CD4-positive, alpha-beta T cell treated with Interleukin-17A for 1 hour (primary cell): ENCODE measurements around the gene CALHM2.
"Not testable (repeated sequence)": the region's sequence is repeated elsewhere in the genome, so short reads cannot be mapped to it uniquely, and the experiment has no call there.

Experiments
- DNase-seq: peaks from one replicate; pipeline ENCODE4 v3.0.0-alpha.2; 2020

CALHM2 gene

GRCh38 chr10:103449208-103450144 lies 2.7 kb downstream of the CALHM2 start:
- no peak for DNase-seq

- DNase-seq, result no peak
These were observed 3.4 kb downstream of the CALHM2 start for GRCh38 chr10:103448746-103449145.

- DNase-seq, result no peak
These were observed 5.0 kb downstream of the CALHM2 start for GRCh38 chr10:103447187-103447586.

GRCh38 chr10:103445767-103446567 lies 6.2 kb downstream of the CALHM2 start:
- DNase-seq, result no peak

GRCh38 chr10:103445366-103445765 lies 6.8 kb downstream of the CALHM2 start:
- DNase-seq, result no peak

GRCh38 chr10:103444478-103444877 lies 7.7 kb downstream of the CALHM2 start:
- DNase-seq, result no peak

- no peak for DNase-seq
These were observed 8.5 kb downstream of the CALHM2 start for GRCh38 chr10:103443475-103444185.

GRCh38 chr10:103442031-103442461 lies 10.1 kb downstream of the CALHM2 start:
- DNase-seq, result no peak

- no peak for DNase-seq
These were observed 10.6 kb downstream of the CALHM2 start for GRCh38 chr10:103441611-103442010.

GRCh38 chr10:103441206-103441605 lies 11.0 kb downstream of the CALHM2 start:
- no peak for DNase-seq

GRCh38 chr10:103440416-103440815 lies 11.8 kb downstream of the CALHM2 start:
- no peak for DNase-seq

- DNase-seq, result no peak
These were observed 12.4 kb downstream of the CALHM2 start for GRCh38 chr10:103439776-103440175.

- no peak for DNase-seq
These were observed 18.3 kb downstream of the CALHM2 start for GRCh38 chr10:103433858-103434257.

GRCh38 chr10:103431902-103432301 lies 20.3 kb downstream of the CALHM2 start:
- no peak for DNase-seq

GRCh38 chr10:103429647-103430046 lies 22.5 kb downstream of the CALHM2 start:
- no peak for DNase-seq

- DNase-seq, result no peak
These were observed 23.1 kb downstream of the CALHM2 start for GRCh38 chr10:103428989-103429643.

- no peak for DNase-seq
These were observed 24.3 kb downstream of the CALHM2 start for GRCh38 chr10:103427866-103428265.

GRCh38 chr10:103423748-103424147 lies 28.4 kb downstream of the CALHM2 start:
- no peak for DNase-seq

GRCh38 chr10:103419101-103419500 lies 33.1 kb downstream of the CALHM2 start:
- no peak for DNase-seq

- DNase-seq, result no peak
These were observed 34.6 kb downstream of the CALHM2 start for GRCh38 chr10:103417601-103418000.

- DNase-seq, result not testable (repeated sequence)
These were observed 35.1 kb downstream of the CALHM2 start for GRCh38 chr10:103417148-103417469.

- DNase-seq, result peak; percentile 77
These were observed 35.6 kb downstream of the CALHM2 start for GRCh38 chr10:103416436-103417147.
